Endothelial cell of umbilical vein (primary cell): Measurements from ENCODE around the gene CENPB. TPM values are rescaled to one million over a fixed set of nuclear protein-coding genes. Genes with fewer than 3 reads are reported as not detected.

Source experiments
- BruUV-seq: library from RNA; stranded (reverse); fragments of 400-500 nt; replicated peaks from 2 replicates; lab custom pipeline; 2021; lab: Mats Ljungman, UMichigan
- CTCF ChIA-PET: fragments of 300-600, 350-600 bp; sonication (Branson Sonifier 250); formaldehyde crosslinking; loops from one replicate; lab custom pipeline; 2021; ENCODE audit warnings: antibody characterized with exemption, inconsistent platforms; lab: Charles Lee
- POLR2A ChIA-PET: fragments of 300-600, 350-600 bp; sonication (Branson Sonifier 250); formaldehyde crosslinking; loops from one replicate; lab custom pipeline; 2021; ENCODE audit warnings: antibody characterized with exemption, inconsistent platforms; lab: Charles Lee
- DNase-seq: peaks from one replicate; pipeline ENCODE4 v3.0.0-alpha.2; 2011; ENCODE audit warnings: low read depth, low spot score
- FAIRE-seq: peaks from 2 replicates; lab custom pipeline; 2011; peaks lifted over from hg19 to GRCh38; lab: Jason Lieb, UNC
- H2AFZ ChIP-seq: 2 replicates; pipeline ENCODE4 v1.6.0; 2012; ENCODE audit warnings: low read depth, low read length, control low read depth, inconsistent platforms
- H3K27ac ChIP-seq: 2 replicates; pipeline ENCODE4 v1.5.1; 2011; ENCODE audit warnings: low read depth, mild to moderate bottlenecking, control low read depth, low read length, moderate library complexity; ENCODE audit not compliant: insufficient read depth
- H3K27me3 ChIP-seq, 2 experiments: 2 replicates each; pipeline versions ENCODE4 v1.6.0 to v1.6.1; 2011; ENCODE audit warnings: low read length in 2 of 2, mixed read lengths in 1 of 2; ENCODE audit not compliant: control insufficient read depth in 2 of 2, insufficient read depth in 2 of 2
- H3K36me3 ChIP-seq, 2 experiments: 2 replicates in 1 of 2; 3 replicates in 1 of 2; pipeline ENCODE4 v1.5.1; 2011; ENCODE audit warnings: low read length in 2 of 2, mild to moderate bottlenecking in 1 of 2, moderate library complexity in 1 of 2; ENCODE audit not compliant: control insufficient read depth in 2 of 2, insufficient read depth in 2 of 2; ENCODE audit errors: extremely low read depth in 1 of 2
- H3K4me1 ChIP-seq: 3 replicates; pipeline ENCODE4 v1.5.1; 2011; ENCODE audit warnings: mild to moderate bottlenecking, low read length; ENCODE audit not compliant: control insufficient read depth, insufficient read depth; ENCODE audit errors: extremely low read depth
- H3K4me2 ChIP-seq: 2 replicates; pipeline ENCODE4 v1.6.1; 2011; ENCODE audit warnings: low read length, control low read depth, mixed read lengths; ENCODE audit not compliant: insufficient read depth
- H3K4me3 ChIP-seq, 3 experiments: fragments of 200-600 bp in 1 of 3; sonication (generic), shearing (Covaris generic) in 1 of 3; replicated peaks in 1 of 3; 2 replicates each; pipeline ENCODE4 v1.5.1; 2011 to 2016; ENCODE audit warnings: control low read depth in 3 of 3, low read length in 3 of 3, mild to moderate bottlenecking in 2 of 3, inconsistent platforms in 1 of 3, low read depth in 1 of 3, moderate library complexity in 1 of 3; ENCODE audit not compliant: insufficient read depth in 1 of 3
- H3K79me2 ChIP-seq: 2 replicates; pipeline ENCODE4 v1.6.0; 2012; ENCODE audit warnings: low read length, inconsistent platforms; ENCODE audit not compliant: control insufficient read depth, insufficient read depth
- H3K9ac ChIP-seq: replicated peaks from 2 replicates; pipeline ENCODE3; 2011; ENCODE audit warnings: low read length, control low read depth; ENCODE audit not compliant: insufficient read depth; ENCODE audit errors: extremely low read depth
- H3K9me1 ChIP-seq: replicated peaks from 3 replicates; pipeline ENCODE4 v1.6.0; 2011; ENCODE audit warnings: mild to moderate bottlenecking, low read length; ENCODE audit not compliant: control insufficient read depth, insufficient read depth; ENCODE audit errors: extremely low read depth
- H3K9me3 ChIP-seq: replicated peaks from 2 replicates; pipeline ENCODE4 v1.5.1; 2012; ENCODE audit warnings: low read length, inconsistent platforms; ENCODE audit not compliant: control insufficient read depth, insufficient read depth
- H4K20me1 ChIP-seq: replicated peaks from 2 replicates; pipeline ENCODE3; 2011; ENCODE audit warnings: mild to moderate bottlenecking, low read length; ENCODE audit not compliant: control insufficient read depth, insufficient read depth; ENCODE audit errors: extremely low read depth
- EZH2 ChIP-seq: IDR thresholded peaks from 2 replicates; pipeline ENCODE4 v1.6.1; 2012; ENCODE audit warnings: borderline replicate concordance, low read depth, mild to moderate bottlenecking, moderate library complexity, low read length, inconsistent platforms; ENCODE audit not compliant: severe bottlenecking
- FOS ChIP-seq: IDR thresholded peaks from 2 replicates; pipeline ENCODE4 v1.6.1; 2011; ENCODE audit warnings: mild to moderate bottlenecking, low read length, moderate library complexity, borderline replicate concordance; ENCODE audit not compliant: insufficient read depth
- GATA2 ChIP-seq: IDR thresholded peaks from 2 replicates; pipeline ENCODE4 v1.7.0; 2011; ENCODE audit warnings: low read depth, mild to moderate bottlenecking, moderate library complexity, mixed read lengths, low read length; ENCODE audit not compliant: insufficient read length, insufficient read depth
- JUN ChIP-seq: IDR thresholded peaks from 2 replicates; pipeline ENCODE4 v1.6.1; 2011; ENCODE audit warnings: borderline replicate concordance, low read depth; ENCODE audit not compliant: insufficient read length, insufficient read depth
- MYC ChIP-seq: IDR thresholded peaks from one replicate; pipeline ENCODE4 v1.6.1; 2011; ENCODE audit warnings: mild to moderate bottlenecking, low read depth, low read length
- POLR2A ChIP-seq: IDR thresholded peaks from 2 replicates; pipeline ENCODE4 v1.6.1; 2012; ENCODE audit warnings: low read depth, mild to moderate bottlenecking, control low read depth, low read length
- POLR2AphosphoS5 ChIP-seq: IDR thresholded peaks from 2 replicates; pipeline ENCODE4 v1.6.1; 2012; ENCODE audit warnings: low read depth, mild to moderate bottlenecking, control low read depth, low read length, moderate library complexity; ENCODE audit not compliant: insufficient read depth
- dilution Hi-C: fragments of 300-500 bp; cut with MboI; formaldehyde crosslinking; loops from one replicate; pipeline ENCODE4 v1.15.0; 2019; ENCODE audit warnings: low sequenced_read_pairs; ENCODE audit not compliant: extremely low pct_ligation_motif_present
- intact Hi-C: fragments of 100-400 bp; cut with micrococcal nuclease; formaldehyde crosslinking; loops from one replicate; pipeline ENCODE4 v1.10.0; 2022
- polyA plus RNA-seq, 4 experiments: library from polyadenylated mRNA; depleted of rRNA in 3 of 4; stranded (reverse) in 3 of 4; unstranded in 1 of 4; fragments of >200 nt; gene quantifications; 2 replicates each; pipeline versions ENCODE4 v1.2.1 to v1.2.3, GENCODE V29; 2011 to 2012; ENCODE audit warnings: missing spikeins in 1 of 4
- total RNA-seq: library from RNA; stranded (reverse); gene quantifications from 2 replicates; pipeline ENCODE4 v1.2.3, GENCODE V29; 2021
- TF ChIP-seq, protein P1 (sequence below): IDR thresholded peaks from 2 replicates; pipeline ENCODE4 v1.6.1; 2011; ENCODE audit not compliant: insufficient read depth, insufficient read length
- TF ChIP-seq, protein P2 (sequence below), 2 donors: IDR thresholded peaks; 1 replicate in 1 of 2; 2 replicates in 1 of 2; pipeline ENCODE4 v1.5.1; 2011; ENCODE audit warnings: low read length in 2 of 2, mild to moderate bottlenecking in 2 of 2, moderate library complexity in 2 of 2, control low read depth in 1 of 2, inconsistent platforms in 1 of 2, low read depth in 1 of 2; ENCODE audit not compliant: insufficient read depth in 1 of 2; ENCODE audit errors: extremely low read depth in 1 of 2

The CENPB gene
- total and polyA plus RNA-seq, 2 donors (not counting 3 experiments of a cell fraction or from before 2014, with no cell fraction given): 30.4 to 90.3 TPM

DNA sequence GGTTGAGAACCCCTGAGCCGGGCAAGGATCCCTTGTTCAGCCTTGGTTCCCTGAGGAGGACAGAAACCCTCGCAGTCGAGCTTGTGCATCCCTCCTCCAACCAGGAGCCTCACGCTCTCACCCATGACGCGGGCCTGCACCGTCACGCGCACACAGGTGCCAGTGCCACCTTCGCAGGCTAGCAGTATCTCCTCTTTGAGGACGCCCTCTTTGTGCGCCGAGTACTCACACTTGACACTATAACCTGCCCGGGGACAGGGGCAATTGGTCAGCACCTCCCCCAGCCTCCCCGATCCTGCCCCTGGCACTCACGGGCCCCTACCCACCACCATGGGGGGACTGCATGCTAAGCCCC is 32.3 kb downstream of the CENPB start:
- Histone ChIP-seq H3K4me2 (no peak overlapping the region), H3K27ac (no peak overlapping the region), H3K27me3 (no peaks in the 10 kb centered on the region), H4K20me1 (no peaks in the 10 kb centered on the region), H3K4me3 (no peak overlapping the region), H3K9ac (no peak overlapping the region), H3K4me1 (no peaks in the 10 kb centered on the region), H3K36me3 (peaks cover 0 to 12% of the 10 kb centered on the region in 2 experiments), H2AFZ (no peak overlapping the region), H3K9me1 (no peaks in the 10 kb centered on the region), H3K9me3 (no peaks in the 10 kb centered on the region), H3K79me2 (no peaks in the 10 kb centered on the region)
- BruUV-seq: no TSS peak
- ChIA-PET CTCF (interaction anchor here (1.6 to 5.7 kb wide), 9 partner anchors 12 to 101 kb away, joined by 4 to 76 read pairs (median 8); partner anchors contain the start of genes ADISSP, CENPB and SPEF1), POLR2A (no interaction called here)
- dilution Hi-C loops (no loop called here), intact Hi-C loops (loop anchor here (5.0 kb wide), 1 partner anchor 77 kb away; no protein-coding TSS in a partner anchor)
- no peak for DNase-seq
- FAIRE-seq: no peak
- no peak for TF ChIP-seq POLR2A
- no peak for TF ChIP-seq EZH2
- no peak for TF ChIP-seq FOS
- TF ChIP-seq, protein P1, sequence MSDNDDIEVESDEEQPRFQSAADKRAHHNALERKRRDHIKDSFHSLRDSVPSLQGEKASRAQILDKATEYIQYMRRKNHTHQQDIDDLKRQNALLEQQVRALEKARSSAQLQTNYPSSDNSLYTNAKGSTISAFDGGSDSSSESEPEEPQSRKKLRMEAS: no peak
- TF ChIP-seq POLR2AphosphoS5: no peak
- TF ChIP-seq, protein P2, sequence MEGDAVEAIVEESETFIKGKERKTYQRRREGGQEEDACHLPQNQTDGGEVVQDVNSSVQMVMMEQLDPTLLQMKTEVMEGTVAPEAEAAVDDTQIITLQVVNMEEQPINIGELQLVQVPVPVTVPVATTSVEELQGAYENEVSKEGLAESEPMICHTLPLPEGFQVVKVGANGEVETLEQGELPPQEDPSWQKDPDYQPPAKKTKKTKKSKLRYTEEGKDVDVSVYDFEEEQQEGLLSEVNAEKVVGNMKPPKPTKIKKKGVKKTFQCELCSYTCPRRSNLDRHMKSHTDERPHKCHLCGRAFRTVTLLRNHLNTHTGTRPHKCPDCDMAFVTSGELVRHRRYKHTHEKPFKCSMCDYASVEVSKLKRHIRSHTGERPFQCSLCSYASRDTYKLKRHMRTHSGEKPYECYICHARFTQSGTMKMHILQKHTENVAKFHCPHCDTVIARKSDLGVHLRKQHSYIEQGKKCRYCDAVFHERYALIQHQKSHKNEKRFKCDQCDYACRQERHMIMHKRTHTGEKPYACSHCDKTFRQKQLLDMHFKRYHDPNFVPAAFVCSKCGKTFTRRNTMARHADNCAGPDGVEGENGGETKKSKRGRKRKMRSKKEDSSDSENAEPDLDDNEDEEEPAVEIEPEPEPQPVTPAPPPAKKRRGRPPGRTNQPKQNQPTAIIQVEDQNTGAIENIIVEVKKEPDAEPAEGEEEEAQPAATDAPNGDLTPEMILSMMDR (IDR thresholded peaks at IDR 0.05; ENCODE audit: extremely low read depth in 1 of 2, insufficient read depth in 1 of 2, low read depth in 1 of 2, low read length in 2 of 2): no peak
- TF ChIP-seq MYC: no peak
- TF ChIP-seq GATA2: no peak
- no peak for TF ChIP-seq JUN
